Measurements from ENCODE around the gene NOC2L. TPM values are rescaled to one million over a fixed set of nuclear protein-coding genes. Genes with fewer than 3 reads are reported as not detected.
A peak's percentile ranks its signal among the peaks of the same experiment; 100 is the strongest.

NOC2L gene
- total RNA-seq, 1 experiment from 2014 or later: 214 TPM

DNA sequence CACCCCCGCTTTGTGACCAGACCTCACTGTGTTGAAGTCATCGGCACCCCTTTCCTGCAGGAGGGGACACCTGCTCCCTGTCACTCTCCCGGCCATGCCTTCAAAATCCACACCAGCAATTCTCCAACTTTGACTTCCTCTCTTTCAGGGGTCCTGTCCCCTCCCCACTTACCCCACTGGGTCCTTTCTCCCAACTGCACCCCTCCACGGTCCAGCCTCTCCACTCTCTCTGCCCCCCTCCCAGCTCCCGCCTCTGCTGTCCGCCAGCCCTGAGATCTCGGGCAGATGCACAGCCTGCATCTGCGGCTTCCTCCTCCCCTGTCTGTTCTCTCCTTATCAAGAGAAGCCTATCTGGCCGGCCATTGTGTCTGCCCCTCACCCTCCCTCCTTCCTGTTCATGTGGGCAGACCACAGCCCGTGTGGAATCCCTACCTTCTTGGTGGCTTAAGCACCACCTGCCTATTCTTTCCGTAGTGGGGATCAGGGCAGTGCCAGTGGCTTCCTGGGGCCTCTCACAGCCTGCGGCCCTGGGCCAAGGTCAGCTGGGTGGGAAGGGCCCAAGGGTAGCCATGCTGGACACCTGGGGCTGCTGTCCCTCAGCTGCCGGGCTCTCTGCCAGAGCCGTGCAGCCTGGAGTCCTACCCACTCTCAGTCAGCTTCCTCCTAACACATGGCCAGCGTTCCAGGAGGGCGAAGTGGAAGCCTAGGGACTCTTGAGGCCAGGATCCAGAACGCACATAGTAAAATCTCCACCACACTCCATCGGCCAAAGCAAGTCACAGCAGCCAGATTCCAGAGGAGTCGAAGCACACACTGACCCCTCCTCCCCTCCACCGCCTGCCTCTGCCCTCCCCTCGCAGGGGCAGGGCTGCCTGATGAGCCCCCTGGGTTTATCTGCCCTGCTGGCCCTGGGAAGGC is 46.0 kb upstream of the NOC2L start:
- DNase-seq (ENCODE audit: low spot score): no peak
- ChIA-PET CTCF (interaction anchor here (1.5 kb wide), 1 partner anchor 9 kb away, joined by 3 read pairs; no protein-coding TSS in a partner anchor), POLR2A (ENCODE audit: low non-redundant PET) (no interaction called here)
- Histone ChIP-seq H3K4me3 (ENCODE audit: low read depth, low read length, poor library complexity, severe bottlenecking) (no peak overlapping the region), H3K9me3 (ENCODE audit: low read depth, low read length, poor library complexity, severe bottlenecking) (no peaks in the 10 kb centered on the region), H3K27ac (ENCODE audit: low read depth, low read length, poor library complexity, severe bottlenecking) (peak overlapping the region; percentile 30), H3K27me3 (replicated peaks; ENCODE audit: insufficient read depth, low read depth, low read length, poor library complexity) (no peaks in the 10 kb centered on the region), H3K36me3 (ENCODE audit: insufficient read depth, low read length, poor library complexity, severe bottlenecking) (no peaks in the 10 kb centered on the region), H3K4me1 (ENCODE audit: insufficient read depth, low read length, poor library complexity, severe bottlenecking) (peaks cover 18% of the 10 kb centered on the region)
- no TSS peak for BruUV-seq (replicated peaks)
- intact Hi-C loops (cut with micrococcal nuclease; ENCODE audit: unreplicated experiment): loop anchor here (5.0 kb wide), 1 partner anchor 57 kb away; no protein-coding TSS in a partner anchor
- TF ChIP-seq, protein P1, sequence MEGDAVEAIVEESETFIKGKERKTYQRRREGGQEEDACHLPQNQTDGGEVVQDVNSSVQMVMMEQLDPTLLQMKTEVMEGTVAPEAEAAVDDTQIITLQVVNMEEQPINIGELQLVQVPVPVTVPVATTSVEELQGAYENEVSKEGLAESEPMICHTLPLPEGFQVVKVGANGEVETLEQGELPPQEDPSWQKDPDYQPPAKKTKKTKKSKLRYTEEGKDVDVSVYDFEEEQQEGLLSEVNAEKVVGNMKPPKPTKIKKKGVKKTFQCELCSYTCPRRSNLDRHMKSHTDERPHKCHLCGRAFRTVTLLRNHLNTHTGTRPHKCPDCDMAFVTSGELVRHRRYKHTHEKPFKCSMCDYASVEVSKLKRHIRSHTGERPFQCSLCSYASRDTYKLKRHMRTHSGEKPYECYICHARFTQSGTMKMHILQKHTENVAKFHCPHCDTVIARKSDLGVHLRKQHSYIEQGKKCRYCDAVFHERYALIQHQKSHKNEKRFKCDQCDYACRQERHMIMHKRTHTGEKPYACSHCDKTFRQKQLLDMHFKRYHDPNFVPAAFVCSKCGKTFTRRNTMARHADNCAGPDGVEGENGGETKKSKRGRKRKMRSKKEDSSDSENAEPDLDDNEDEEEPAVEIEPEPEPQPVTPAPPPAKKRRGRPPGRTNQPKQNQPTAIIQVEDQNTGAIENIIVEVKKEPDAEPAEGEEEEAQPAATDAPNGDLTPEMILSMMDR (conservative IDR thresholded peaks at IDR 0.05; ENCODE audit: low read depth, low read length): no peak

DNA sequence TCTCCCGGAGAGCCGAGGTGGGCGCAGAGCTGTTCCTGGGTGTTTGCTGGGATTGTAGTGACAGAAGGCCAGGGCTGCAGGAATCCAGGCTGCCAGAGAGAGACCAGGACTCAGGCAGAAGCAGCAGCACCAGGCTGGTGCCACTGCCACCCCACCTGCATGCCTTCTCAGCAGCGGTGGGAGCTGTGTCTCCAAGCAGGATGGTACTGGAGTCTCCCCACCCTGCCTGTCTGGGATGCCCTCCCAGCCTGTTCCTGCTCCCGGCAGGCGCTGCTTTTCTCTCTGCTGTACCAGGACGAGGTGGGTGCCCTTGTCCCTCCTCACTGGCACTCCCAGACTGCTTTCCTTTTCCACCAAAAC is 45.3 kb upstream of the NOC2L start:
- TF ChIP-seq, protein P1 (conservative IDR thresholded peaks at IDR 0.05; ENCODE audit: low read depth, low read length): no peak
- TF ChIP-seq EZH2 (IDR thresholded peaks at IDR 0.05; ENCODE audit: borderline replicate concordance, low read depth, low read length, poor library complexity, severe bottlenecking): no peak
- Histone ChIP-seq H3K4me3 (ENCODE audit: low read depth, low read length, poor library complexity, severe bottlenecking) (no peak overlapping the region), H3K36me3 (ENCODE audit: insufficient read depth, low read length, poor library complexity, severe bottlenecking) (no peaks in the 10 kb centered on the region), H3K27ac (ENCODE audit: low read depth, low read length, poor library complexity, severe bottlenecking) (peak overlapping the region; percentile 30), H3K4me1 (ENCODE audit: insufficient read depth, low read length, poor library complexity, severe bottlenecking) (peaks cover 18% of the 10 kb centered on the region), H3K27me3 (replicated peaks; ENCODE audit: insufficient read depth, low read depth, low read length, poor library complexity) (no peaks in the 10 kb centered on the region), H3K9me3 (ENCODE audit: low read depth, low read length, poor library complexity, severe bottlenecking) (no peaks in the 10 kb centered on the region)
- intact Hi-C loops (cut with micrococcal nuclease; ENCODE audit: unreplicated experiment): loop anchor here (5.0 kb wide), 1 partner anchor 58 kb away; no protein-coding TSS in a partner anchor
- CTCF ChIA-PET: interaction anchor here (1.5 kb wide), 1 partner anchor 10 kb away, joined by 3 read pairs; no protein-coding TSS in a partner anchor
- POLR2A ChIA-PET (ENCODE audit: low non-redundant PET): no interaction called here
- BruUV-seq (replicated peaks): no TSS peak
- no peak for DNase-seq (ENCODE audit: low spot score)

DNA sequence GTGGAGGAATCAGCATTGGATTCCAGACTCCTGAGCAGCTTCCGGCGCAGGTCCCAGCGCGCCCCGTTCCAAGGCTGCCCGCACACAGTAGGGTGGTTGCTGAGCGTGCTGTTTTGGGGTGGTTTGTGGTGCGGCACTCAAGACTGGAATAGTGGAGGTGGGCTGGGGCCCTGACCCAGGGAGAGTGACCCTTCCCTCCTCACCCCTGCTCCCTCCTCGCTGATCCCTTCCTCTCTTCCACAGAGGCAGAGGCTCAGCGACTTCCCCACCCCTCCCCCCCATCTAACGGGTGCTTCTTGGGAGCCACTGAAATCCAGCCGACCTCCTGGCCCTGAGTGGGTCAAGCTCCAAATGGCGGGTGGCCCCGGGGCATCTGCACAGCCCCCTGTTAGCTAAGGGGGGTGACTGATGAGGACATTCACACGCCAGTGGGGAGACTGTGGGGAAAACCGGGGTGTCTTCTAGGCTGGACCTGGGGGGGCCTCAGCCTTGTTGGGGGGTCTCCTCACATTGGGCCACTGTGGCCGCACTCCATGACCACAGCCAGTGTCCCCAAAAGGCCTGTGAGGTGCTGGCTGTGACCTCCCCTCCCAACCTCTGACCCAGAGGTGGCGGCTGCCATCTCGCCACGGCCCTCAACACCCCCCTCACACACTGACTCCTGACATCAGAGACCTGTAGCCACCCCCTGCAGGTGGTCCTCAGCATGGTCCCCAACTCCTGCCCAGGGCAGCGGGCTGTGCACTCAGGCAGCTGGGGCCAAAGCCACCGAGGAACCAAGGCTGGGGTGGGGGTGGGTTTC is 44.8 kb upstream of the NOC2L start:
- no peak for DNase-seq (ENCODE audit: low spot score)
- ChIA-PET CTCF (interaction anchor here (1.5 to 3.0 kb wide), 2 partner anchors 10 kb away, joined by 3 to 14 read pairs; partner anchors contain the start of gene ISG15), POLR2A (ENCODE audit: low non-redundant PET) (interaction anchor here (0.6 kb wide), 1 partner anchor 25 kb away, joined by 5 read pairs; no protein-coding TSS in a partner anchor)
- Histone ChIP-seq H3K4me3 (ENCODE audit: low read depth, low read length, poor library complexity, severe bottlenecking) (no peak overlapping the region), H3K27me3 (replicated peaks; ENCODE audit: insufficient read depth, low read depth, low read length, poor library complexity) (no peaks in the 10 kb centered on the region), H3K9me3 (ENCODE audit: low read depth, low read length, poor library complexity, severe bottlenecking) (no peaks in the 10 kb centered on the region), H3K36me3 (ENCODE audit: insufficient read depth, low read length, poor library complexity, severe bottlenecking) (no peaks in the 10 kb centered on the region), H3K4me1 (ENCODE audit: insufficient read depth, low read length, poor library complexity, severe bottlenecking) (peaks cover 18% of the 10 kb centered on the region), H3K27ac (ENCODE audit: low read depth, low read length, poor library complexity, severe bottlenecking) (no peak overlapping the region)
- no TSS peak for BruUV-seq (replicated peaks)
- intact Hi-C loops (cut with micrococcal nuclease; ENCODE audit: unreplicated experiment): loop anchor here (5.0 kb wide), 1 partner anchor 58 kb away; no protein-coding TSS in a partner anchor
- TF ChIP-seq EZH2 (IDR thresholded peaks at IDR 0.05; ENCODE audit: borderline replicate concordance, low read depth, low read length, poor library complexity, severe bottlenecking): no peak
- TF ChIP-seq, protein P1 (conservative IDR thresholded peaks at IDR 0.05; ENCODE audit: low read depth, low read length): no peak
